ENCODE results near the gene ADAMTSL1. TPM values are rescaled to one million over a fixed set of nuclear protein-coding genes. Genes with fewer than 3 reads are reported as not detected.

ADAMTSL1 gene, protein sequence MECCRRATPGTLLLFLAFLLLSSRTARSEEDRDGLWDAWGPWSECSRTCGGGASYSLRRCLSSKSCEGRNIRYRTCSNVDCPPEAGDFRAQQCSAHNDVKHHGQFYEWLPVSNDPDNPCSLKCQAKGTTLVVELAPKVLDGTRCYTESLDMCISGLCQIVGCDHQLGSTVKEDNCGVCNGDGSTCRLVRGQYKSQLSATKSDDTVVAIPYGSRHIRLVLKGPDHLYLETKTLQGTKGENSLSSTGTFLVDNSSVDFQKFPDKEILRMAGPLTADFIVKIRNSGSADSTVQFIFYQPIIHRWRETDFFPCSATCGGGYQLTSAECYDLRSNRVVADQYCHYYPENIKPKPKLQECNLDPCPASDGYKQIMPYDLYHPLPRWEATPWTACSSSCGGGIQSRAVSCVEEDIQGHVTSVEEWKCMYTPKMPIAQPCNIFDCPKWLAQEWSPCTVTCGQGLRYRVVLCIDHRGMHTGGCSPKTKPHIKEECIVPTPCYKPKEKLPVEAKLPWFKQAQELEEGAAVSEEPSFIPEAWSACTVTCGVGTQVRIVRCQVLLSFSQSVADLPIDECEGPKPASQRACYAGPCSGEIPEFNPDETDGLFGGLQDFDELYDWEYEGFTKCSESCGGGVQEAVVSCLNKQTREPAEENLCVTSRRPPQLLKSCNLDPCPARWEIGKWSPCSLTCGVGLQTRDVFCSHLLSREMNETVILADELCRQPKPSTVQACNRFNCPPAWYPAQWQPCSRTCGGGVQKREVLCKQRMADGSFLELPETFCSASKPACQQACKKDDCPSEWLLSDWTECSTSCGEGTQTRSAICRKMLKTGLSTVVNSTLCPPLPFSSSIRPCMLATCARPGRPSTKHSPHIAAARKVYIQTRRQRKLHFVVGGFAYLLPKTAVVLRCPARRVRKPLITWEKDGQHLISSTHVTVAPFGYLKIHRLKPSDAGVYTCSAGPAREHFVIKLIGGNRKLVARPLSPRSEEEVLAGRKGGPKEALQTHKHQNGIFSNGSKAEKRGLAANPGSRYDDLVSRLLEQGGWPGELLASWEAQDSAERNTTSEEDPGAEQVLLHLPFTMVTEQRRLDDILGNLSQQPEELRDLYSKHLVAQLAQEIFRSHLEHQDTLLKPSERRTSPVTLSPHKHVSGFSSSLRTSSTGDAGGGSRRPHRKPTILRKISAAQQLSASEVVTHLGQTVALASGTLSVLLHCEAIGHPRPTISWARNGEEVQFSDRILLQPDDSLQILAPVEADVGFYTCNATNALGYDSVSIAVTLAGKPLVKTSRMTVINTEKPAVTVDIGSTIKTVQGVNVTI (N-terminal part only)
- 1 to 10 TPM; 2.5 to 3.8 TPM for total RNA-seq
- long read RNA-seq, partial matches to known transcripts: 0 of 1 reads
- long read RNA-seq, other reads (novel, unspliced or antisense): 1 of 1 reads

DNA sequence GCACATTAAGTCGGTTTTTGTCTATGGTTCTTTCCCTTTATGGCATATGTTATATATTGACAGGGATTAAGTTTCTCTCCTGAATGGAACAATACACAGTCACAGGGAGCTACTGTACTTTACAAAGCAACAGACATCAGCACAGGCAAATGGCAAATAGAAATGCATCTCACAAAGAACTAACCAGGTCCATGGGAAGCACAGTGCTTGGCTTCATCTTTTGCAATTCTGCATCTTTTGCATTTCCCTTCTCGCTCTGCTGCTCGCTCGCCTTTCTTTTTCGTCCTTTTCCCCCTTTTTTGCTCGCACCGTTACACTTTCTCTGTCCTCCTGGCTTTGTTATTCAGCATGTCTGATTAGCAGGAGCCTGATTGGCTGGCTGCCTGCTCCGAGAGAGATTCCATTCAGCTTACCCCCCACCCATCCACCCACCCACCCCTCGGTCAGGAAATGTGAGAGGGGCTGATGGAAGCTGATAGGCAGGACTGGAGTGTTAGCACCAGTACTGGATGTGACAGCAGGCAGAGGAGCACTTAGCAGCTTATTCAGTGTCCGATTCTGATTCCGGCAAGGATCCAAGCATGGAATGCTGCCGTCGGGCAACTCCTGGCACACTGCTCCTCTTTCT is at the start of gene ADAMTSL1:
Gene ADAMTSL1, plus strand, starts transcription at position 502 of the 628 bp plus-strand sequence. Its CDS starts 80 bp downstream, at position 582.
- intact Hi-C loops (cut with DNase I): no loop called here
- ATAC-seq (peak; percentile 88), DNase-seq (peak; percentile 62)

- DNase-seq: no peak
- intact Hi-C loops (cut with DNase I): no loop called here
Observed at GRCh38 chr9:18427691-18428090, 46.3 kb upstream of the ADAMTSL1 start.

GRCh38 chr9:18428661-18429060 is 45.3 kb upstream of the ADAMTSL1 start:
- ATAC-seq: no peak
- intact Hi-C loops (cut with DNase I): no loop called here
- DNase-seq: no peak

More at GRCh38 chr9:18427691-18428090, 46.3 kb upstream of the ADAMTSL1 start:
- no peak for ATAC-seq

- DNase-seq (no peak), ATAC-seq (no peak)
- intact Hi-C loops (cut with DNase I): no loop called here
Observed at GRCh38 chr9:18429070-18429469, 44.9 kb upstream of the ADAMTSL1 start.

DNA sequence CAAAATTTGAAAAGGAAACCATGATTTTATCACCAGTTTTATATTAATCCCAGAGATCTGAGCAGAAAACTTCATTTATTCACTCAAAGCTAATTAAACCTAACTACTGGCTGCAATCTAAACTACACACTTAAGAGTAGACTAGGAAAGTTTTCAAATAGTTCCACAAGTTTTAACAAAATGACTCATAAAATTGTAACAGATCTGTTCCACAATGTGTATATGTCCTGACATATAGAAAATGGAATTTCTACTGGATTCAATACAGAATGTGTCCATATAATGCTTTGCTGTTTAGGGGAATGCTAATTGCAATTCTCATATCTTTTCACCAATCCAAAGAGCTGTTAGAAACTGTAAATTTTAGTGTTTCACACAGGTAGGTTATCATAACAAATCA is 40.3 kb upstream of the ADAMTSL1 start:
- no peak for DNase-seq
- no peak for ATAC-seq
- intact Hi-C loops (cut with DNase I): loop anchor here in 1 of 2 donors (10.0 kb wide), 1 partner anchor 591 kb away; no protein-coding TSS in a partner anchor

DNA sequence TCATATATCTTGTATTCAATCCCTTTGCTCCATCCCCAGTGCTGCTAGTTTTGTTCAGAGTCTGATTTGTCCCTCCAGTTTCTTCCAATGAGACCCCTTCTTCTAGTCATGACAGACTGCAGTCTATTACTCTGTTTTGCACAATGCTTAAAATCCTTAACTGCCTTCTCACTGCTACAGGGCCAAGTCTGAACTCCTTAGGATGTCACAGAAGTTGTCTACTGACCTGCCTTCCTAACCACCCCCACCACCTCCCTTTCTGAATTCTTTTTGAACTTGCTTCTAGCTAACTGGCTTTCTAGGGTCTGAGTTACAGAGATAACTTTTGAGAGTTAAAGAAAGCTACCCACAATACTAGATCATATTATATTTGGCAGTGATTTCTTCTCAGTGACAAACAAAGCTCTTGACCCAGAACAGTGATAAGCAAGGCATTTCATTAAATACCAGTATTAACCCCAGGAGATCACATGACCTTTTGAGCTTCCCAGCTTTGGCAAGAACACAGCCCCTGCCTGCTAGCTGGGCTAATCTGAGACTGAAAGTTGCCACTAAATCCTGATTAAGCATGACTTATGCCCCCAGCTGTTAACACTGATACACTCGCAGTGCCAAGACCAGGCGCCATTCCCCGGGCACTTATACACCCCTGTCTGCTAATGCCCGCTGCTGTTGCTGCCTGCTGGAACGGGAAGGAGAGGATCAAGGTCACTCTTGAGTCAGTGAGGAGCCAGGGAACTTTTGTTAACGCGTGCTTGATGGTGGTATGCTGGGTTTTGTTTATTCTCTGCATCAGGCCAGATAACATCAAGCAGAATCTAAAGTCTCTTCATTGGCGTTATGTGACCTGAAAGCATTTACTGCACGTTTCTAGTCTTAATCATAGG is 36.4 kb upstream of the ADAMTSL1 start:
- peak; percentile 80 to 85 for ATAC-seq
- peak; percentile 62 for DNase-seq
- intact Hi-C loops (cut with DNase I): loop anchor here in 1 of 2 donors (10.0 kb wide), 1 partner anchor 587 kb away; no protein-coding TSS in a partner anchor

DNA sequence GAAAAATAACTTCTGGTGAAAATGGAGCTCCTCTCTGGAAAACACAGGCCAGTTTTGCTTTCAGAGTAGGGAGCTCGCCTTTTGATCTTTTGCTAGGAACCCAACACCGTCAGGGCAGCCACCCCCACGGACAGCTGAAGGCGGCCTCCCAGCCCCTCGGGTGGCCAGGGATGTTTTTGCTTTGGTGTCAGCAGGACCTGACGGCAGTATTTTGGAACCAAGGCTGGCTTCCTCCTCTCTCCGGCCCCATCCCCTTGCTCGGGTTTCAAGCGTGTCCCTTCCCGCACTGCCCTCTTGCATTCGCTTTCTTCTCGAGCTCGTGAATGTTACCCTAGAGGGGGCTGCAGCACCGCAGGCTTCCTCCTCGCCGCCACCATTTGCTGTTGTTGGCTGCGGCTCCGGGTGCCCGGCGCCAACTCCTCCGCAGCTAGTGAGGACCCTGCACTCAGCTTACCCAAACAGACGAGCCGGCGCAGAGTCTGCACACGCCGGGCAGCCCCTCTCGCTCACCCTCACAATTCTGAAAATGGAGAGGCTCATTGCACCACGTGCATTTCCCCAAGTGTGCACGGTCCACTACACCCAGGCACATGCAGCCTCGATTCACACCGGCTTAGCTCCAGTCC is 35.5 kb upstream of the ADAMTSL1 start:
- intact Hi-C loops (cut with DNase I): loop anchor here in 1 of 2 donors (10.0 kb wide), 1 partner anchor 586 kb away; no protein-coding TSS in a partner anchor
- DNase-seq: peak; percentile 45
- peak; percentile 66 to 70 for ATAC-seq

- ATAC-seq: no peak
- DNase-seq: peak; percentile 29
- intact Hi-C loops (cut with DNase I): loop anchor here in 1 of 2 donors (10.0 kb wide), 1 partner anchor 586 kb away; no protein-coding TSS in a partner anchor
Observed at GRCh38 chr9:18438951-18439350, 35.0 kb upstream of the ADAMTSL1 start.

DNA sequence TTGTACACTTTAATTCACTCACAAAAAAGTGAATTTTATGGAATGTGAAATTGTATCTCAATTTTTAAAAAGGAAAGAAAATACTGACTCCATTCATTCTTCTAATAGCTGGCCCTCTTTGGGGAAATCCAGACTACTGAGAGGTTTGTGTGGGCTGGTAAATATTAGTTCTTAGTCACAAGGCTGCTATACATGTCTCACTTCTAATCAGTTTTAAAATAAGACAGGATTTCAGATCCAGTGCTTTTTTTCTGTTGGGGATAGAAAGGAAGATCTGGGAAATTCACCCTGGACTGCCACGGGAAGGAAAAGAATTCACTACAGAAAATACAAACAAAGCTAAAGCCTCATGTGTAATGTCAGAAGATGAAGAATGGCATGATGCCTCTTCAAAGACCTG is 32.7 kb upstream of the ADAMTSL1 start:
- DNase-seq (no peak), ATAC-seq (no peak)
- intact Hi-C loops (cut with DNase I): loop anchor here in 1 of 2 donors (5.0 kb wide), 1 partner anchor 184 kb away; no protein-coding TSS in a partner anchor

DNA sequence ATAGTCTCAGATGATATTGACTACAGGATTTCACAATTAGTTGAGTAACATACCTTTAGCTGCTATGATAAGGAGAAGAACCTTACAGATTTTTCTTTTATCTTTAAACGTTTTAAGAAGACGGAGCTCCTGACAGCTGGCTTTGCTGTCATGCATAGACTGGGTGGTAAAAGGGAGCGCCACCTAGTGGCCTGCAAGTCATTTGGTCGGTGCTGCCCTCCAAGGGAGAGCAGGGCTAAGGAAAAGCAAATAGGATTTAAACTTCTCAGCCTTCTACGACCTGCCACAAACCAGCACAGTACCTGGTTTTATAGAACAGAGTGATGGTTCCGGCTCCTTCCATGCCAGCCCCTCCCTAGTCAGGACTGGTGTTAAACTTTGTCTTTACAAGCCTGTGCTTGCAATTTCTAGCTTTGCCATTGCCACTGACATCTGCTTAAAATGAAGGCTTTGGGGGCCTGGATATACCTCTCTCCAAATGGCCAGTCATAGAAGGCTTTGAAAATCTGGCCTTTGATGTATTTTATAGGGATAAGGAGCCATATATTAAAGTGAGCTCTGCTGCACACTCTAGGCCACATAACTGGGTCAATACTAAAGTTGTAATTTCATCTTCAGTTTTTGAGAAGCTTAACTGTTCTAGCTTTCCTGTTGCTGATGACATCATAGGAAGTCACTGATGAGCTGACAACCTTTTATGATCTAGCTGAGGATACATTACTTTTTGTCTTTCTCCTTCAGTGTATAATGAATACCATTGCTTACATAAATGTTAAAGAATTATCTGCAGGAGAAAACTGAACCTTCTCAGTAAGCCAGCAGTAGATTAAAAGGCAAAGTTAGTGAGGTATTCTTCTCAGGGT is 31.1 kb upstream of the ADAMTSL1 start:
- DNase-seq (peak; percentile 82), ATAC-seq (peak; percentile 56 to 78)
- intact Hi-C loops (cut with DNase I): loop anchor here (1.0 to 5.0 kb wide), 2 partner anchors 186 to 188 kb away; no protein-coding TSS in a partner anchor

DNA sequence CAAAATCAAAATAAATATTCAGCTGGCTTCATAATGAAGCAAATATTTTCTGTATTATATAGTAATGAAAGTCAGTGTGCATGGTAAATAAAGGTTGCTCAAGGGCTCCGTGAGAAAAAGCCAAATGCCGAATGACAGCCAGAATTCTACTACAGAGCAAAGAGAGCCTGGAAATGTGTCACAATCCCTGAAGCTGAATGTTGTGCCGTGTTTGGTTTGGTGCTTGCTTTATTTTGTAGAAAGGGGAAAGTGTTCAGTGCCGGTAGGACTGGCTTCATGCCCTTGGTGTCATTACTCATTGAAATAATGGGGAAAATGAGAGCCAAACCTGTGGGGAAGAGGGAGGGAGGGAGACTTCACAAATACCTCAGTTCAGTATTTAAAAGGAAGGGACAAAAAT is 26.8 kb upstream of the ADAMTSL1 start:
- no peak for DNase-seq
- intact Hi-C loops (cut with DNase I): no loop called here
- peak; percentile 17 to 24 for ATAC-seq

DNA sequence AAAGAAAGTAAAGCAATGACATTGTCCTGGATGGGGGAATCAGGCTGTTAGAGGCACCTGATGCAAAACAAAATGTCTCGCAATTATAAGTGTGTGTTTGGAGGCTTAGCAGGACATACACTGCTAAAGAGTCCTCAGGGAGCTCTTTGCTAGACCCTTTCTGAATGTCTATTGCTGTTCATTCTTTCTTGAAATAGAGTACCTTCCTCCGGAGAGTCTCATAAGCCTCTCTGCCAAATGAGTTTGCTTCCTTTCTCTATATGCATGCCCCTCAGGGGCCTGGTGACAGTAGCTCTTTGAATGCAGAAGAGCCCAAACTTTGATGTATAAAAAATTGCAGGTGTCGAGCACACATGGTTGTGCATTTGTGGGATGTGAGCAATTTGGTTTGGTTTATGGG is 26.4 kb upstream of the ADAMTSL1 start:
- intact Hi-C loops (cut with DNase I): no loop called here
- no peak for ATAC-seq
- no peak for DNase-seq

DNA sequence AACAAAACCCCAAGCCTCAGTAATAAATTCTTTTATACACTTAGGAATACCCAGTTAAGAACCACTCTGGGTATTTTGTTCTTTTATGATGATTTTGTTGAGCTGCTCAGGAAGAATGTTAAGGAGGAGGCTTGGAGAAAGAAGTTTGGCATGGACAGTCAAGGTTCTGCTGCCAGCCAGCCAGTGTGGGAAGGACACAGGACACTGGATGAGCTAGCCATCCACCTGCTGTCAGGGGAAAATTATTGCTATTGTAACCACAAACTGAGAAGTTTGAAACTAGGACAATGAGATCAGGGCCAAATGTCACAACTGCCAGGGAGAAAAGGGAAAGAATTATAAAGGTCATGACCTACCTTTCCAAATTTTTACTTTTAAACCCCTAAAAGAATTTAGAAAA is 25.9 kb upstream of the ADAMTSL1 start:
- ATAC-seq (peak in 1 of 2 donors; percentile 34), DNase-seq (no peak)
- intact Hi-C loops (cut with DNase I): no loop called here

DNA sequence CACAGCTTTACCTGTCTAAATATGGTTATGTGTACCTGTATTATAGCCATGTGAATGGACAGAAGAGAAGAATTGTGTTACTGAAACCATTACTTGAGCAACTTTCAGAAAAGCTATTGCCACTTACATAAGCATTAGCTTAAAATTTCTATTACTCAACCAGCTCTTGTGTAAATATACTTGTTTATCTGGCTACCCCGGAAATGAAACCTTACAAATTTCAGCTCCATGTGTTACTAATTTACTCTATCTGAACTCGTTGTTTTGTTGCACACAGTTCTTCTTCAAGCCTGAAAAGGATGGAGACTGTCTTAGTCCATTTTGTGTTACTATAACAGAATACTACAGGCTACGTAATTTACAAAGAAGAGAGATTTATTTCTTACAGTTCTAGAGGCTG is 22.5 kb upstream of the ADAMTSL1 start:
- intact Hi-C loops (cut with DNase I): no loop called here
- no peak for DNase-seq

DNA sequence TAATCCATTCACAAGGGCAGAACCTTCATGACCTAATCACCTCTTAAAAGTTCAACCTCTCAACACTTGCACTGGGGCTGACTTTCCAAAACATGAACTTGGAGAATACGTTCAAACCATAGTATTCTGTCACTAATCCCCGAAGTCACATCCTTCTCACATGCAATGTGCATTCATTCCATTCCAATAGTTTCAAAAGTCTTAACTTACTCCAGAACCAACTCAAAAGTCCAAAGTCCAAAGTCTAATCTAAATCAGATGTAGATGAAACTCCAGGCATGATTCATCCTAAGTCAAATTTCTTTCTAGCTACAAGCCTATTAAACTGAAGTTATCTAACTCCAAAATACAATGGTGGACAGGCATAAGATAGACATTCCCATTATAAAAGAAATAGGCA is 21.7 kb upstream of the ADAMTSL1 start:
- intact Hi-C loops (cut with DNase I): no loop called here
- no peak for DNase-seq
- ATAC-seq: no peak

More for the DNA sequence above, 22.5 kb upstream of the ADAMTSL1 start:
- no peak for ATAC-seq
